Thyroid gland (tissue), 4 donors: ENCODE data around the gene B3GNT5. TPM values are rescaled to one million over a fixed set of nuclear protein-coding genes. Genes with fewer than 3 reads are reported as not detected.

Experiments
- DNase-seq, 2 donors: peaks; one replicate each; pipeline ENCODE4 v3.0.0-alpha.2; 2019
- H3K27ac ChIP-seq, 3 donors: fragments of 200-600 bp; sonication (generic); 1 replicate in 2 of 3; 2 replicates in 1 of 3; pipeline ENCODE4 v1.5.1; 2016 to 2019; ENCODE audit warnings: mild to moderate bottlenecking in 1 of 3, moderate library complexity in 1 of 3
- H3K27me3 ChIP-seq: fragments of 200-600 bp; sonication (generic); one replicate; pipeline ENCODE4 v1.5.1; 2019
- H3K36me3 ChIP-seq, 2 donors: fragments of 200-600 bp; sonication (generic); one replicate each; pipeline ENCODE4 v1.5.1; 2016 to 2019
- H3K4me1 ChIP-seq, 2 donors: fragments of 200-600 bp; sonication (generic); one replicate each; pipeline ENCODE4 v1.5.1; 2017 to 2019
- H3K4me3 ChIP-seq, 3 donors: fragments of 200-600 bp; sonication (generic); replicated peaks in 1 of 3; 1 replicate in 2 of 3; 2 replicates in 1 of 3; pipeline ENCODE4 v1.5.1; 2016; ENCODE audit warnings: mild to moderate bottlenecking in 1 of 3
- H3K9me3 ChIP-seq: fragments of 200-600 bp; sonication (generic); one replicate; pipeline ENCODE4 v1.5.1; 2017
- CTCF ChIP-seq, 6 experiments: fragments of 200-600 bp in 3 of 6; fragments of 450-650 bp in 3 of 6; sonication (generic) in 3 of 6; IDR thresholded peaks; one replicate each; pipeline ENCODE4 v1.5.1; 2016 to 2019; ENCODE audit warnings: antibody characterized with exemption in 6 of 6, mild to moderate bottlenecking in 2 of 6, inconsistent platforms in 1 of 6, moderate library complexity in 1 of 6
- POLR2A ChIP-seq, 2 donors: fragments of 450-650 bp; IDR thresholded peaks; one replicate each; pipeline ENCODE4 v1.6.1; 2017; ENCODE audit warnings: antibody characterized with exemption in 2 of 2, mild to moderate bottlenecking in 2 of 2, moderate library complexity in 1 of 2
- WGBS, 2 donors: methylation state at CpG; one replicate each; pipeline ENCODE4 v1.1.5; 2017; 5-methylcytosine and 5-hydroxymethylcytosine counted together
- intact Hi-C: fragments of 100-400 bp; cut with DNase I; formaldehyde crosslinking; loops from one replicate; pipeline ENCODE4 v1.15.1; 2023
- total RNA-seq, 4 donors: library from RNA; depleted of rRNA; stranded (reverse); fragments of >200 nt; gene quantifications; one replicate each; pipeline ENCODE4 v1.2.3, GENCODE V29; 2016

B3GNT5 gene
- total RNA-seq, 4 donors from 2014 or later, result 5.2 to 10.6 (median 7.1) TPM

DNA sequence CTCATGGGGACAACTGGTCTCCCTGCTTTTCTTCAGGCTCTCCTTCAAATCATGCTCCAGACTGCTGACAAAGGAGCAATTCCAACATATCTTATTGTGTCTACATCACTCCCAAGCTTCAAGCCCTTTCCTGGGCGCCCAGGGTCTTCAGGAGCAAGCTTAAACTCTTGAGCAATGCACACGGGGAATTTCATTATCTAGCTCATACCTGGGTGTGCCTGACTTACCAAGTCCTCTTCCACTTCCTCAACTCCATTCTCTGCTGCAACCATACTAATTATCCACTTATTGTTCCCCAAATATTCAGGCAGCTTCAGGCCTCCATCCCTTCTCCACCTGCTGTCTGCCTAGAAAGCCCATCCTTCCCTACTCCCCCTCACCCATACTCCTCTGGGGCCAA is 50.6 kb downstream of the B3GNT5 start:
- Histone ChIP-seq H3K9me3 (no peaks in the 10 kb centered on the region), H3K27ac (no peak overlapping the region), H3K36me3 (no peaks in the 10 kb centered on the region), H3K27me3 (no peaks in the 10 kb centered on the region), H3K4me3 (no peak overlapping the region), H3K4me1 (no peaks in the 10 kb centered on the region)
- intact Hi-C loops, result no loop called here
- TF ChIP-seq CTCF (IDR thresholded peaks at IDR 0.05) (no peak), POLR2A (IDR thresholded peaks at IDR 0.05) (no peak)
- 79 to 89% methylated on average over 2 of the region's 2 CpGs for WGBS, 2 donors
- no peak for DNase-seq

- H3K4me3 ChIP-seq, result no peak overlapping the region
- peak; percentile 29 to 31 for DNase-seq
- H3K9me3 ChIP-seq, result no peaks in the 10 kb centered on the region
- WGBS, 2 donors, result 55 to 63% methylated on average over 9 of the region's 9 CpGs
- no peaks in the 10 kb centered on the region for H3K36me3 ChIP-seq
- TF ChIP-seq CTCF (IDR thresholded peaks at IDR 0.05) (no peak), POLR2A (IDR thresholded peaks at IDR 0.05) (no peak)
- no peaks in the 10 kb centered on the region for H3K4me1 ChIP-seq
- intact Hi-C loops, result no loop called here
- no peaks in the 10 kb centered on the region for H3K27me3 ChIP-seq
- no peak overlapping the region for H3K27ac ChIP-seq
These were observed 54.0 kb downstream of the B3GNT5 start for GRCh38 chr3:183306798-183307671.

- Histone ChIP-seq H3K4me1 (no peaks in the 10 kb centered on the region), H3K4me3 (no peak overlapping the region), H3K36me3 (no peaks in the 10 kb centered on the region), H3K27ac (no peak overlapping the region), H3K9me3 (no peaks in the 10 kb centered on the region), H3K27me3 (no peaks in the 10 kb centered on the region)
- intact Hi-C loops, result no loop called here
- no peak for DNase-seq
- WGBS, 2 donors, result 97 to 98% methylated on average over 2 of the region's 2 CpGs
- no peak for TF ChIP-seq POLR2A (IDR thresholded peaks at IDR 0.05)
- TF ChIP-seq CTCF (IDR thresholded peaks at IDR 0.05), result no peak
These were observed 54.7 kb downstream of the B3GNT5 start for GRCh38 chr3:183307749-183308148.

- intact Hi-C loops, result no loop called here
- Histone ChIP-seq H3K27me3 (no peaks in the 10 kb centered on the region), H3K36me3 (no peaks in the 10 kb centered on the region), H3K9me3 (no peaks in the 10 kb centered on the region), H3K4me3 (no peak overlapping the region), H3K27ac (no peak overlapping the region), H3K4me1 (no peaks in the 10 kb centered on the region)
- TF ChIP-seq POLR2A (IDR thresholded peaks at IDR 0.05) (no peak), CTCF (IDR thresholded peaks at IDR 0.05) (no peak)
- DNase-seq, result no peak
- WGBS, 2 donors, result 82 to 84% methylated on average over 5 of the region's 5 CpGs
These were observed 55.7 kb downstream of the B3GNT5 start for GRCh38 chr3:183308751-183309150.

GRCh38 chr3:183309276-183309675 is 56.2 kb downstream of the B3GNT5 start:
- no peak overlapping the region for H3K27ac ChIP-seq
- no peak overlapping the region for H3K4me3 ChIP-seq
- DNase-seq, result no peak
- H3K4me1 ChIP-seq, result no peaks in the 10 kb centered on the region
- no peak for TF ChIP-seq POLR2A (IDR thresholded peaks at IDR 0.05)
- no peak for TF ChIP-seq CTCF (IDR thresholded peaks at IDR 0.05)
- intact Hi-C loops, result no loop called here
- H3K36me3 ChIP-seq, result no peaks in the 10 kb centered on the region
- WGBS, 2 donors, result 65 to 82% methylated on average over 5 of the region's 5 CpGs
- no peaks in the 10 kb centered on the region for H3K9me3 ChIP-seq
- H3K27me3 ChIP-seq, result no peaks in the 10 kb centered on the region
